NCI-H526 (cell line): Measurements from ENCODE around the gene SORCS2.

Experiments used
- DNase-seq, 2 experiments: peaks; one replicate each; lab custom pipeline; 2025; lab: John Stamatoyannopoulos, UW

Gene SORCS2

GRCh38 chr4:7635445-7636239, 443.3 kb downstream of the SORCS2 start:
- DNase-seq = no peak

DNA sequence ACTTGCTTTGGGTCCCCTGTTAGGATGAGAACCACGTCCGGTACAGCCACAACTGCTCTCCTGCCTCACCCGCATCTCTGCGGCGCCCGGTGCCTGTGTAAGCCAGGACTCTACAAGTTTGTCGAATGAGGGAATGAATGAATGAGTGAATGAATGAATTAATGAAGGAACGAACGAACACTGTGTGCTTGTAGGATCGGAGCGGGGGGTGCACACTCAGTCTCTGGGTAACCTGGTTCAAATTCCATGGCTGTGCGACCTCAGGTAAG, 443.8 kb downstream of the SORCS2 start:
- no peak for DNase-seq

DNA sequence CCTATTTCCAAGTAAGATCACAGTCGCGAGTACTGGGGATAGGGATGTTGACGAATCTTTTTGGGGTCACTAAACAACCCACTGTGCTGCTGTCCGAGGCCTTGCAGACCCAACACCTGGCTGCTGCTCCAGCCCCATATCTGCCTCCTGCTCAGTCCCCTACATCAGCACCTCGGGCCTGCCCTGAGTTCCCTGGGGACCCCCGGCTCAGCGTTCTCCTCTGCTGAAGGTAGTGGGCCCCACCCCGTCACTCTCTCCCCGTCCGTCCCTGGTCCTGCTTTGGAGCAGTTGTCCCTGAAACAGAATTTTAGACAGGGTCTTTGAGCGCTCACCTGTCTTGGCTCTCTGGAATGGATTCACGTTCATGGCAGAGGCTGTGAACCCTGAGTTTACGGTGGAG, 444.8 kb downstream of the SORCS2 start:
- no peak for DNase-seq

- no peak for DNase-seq
Observed at GRCh38 chr4:7637971-7638370, 445.6 kb downstream of the SORCS2 start.

GRCh38 chr4:7638489-7638888, 446.2 kb downstream of the SORCS2 start:
- DNase-seq = no peak

- no peak for DNase-seq
Observed at GRCh38 chr4:7638984-7639789, 446.8 kb downstream of the SORCS2 start.

GRCh38 chr4:7640136-7640535, 447.8 kb downstream of the SORCS2 start:
- no peak for DNase-seq

- DNase-seq = no peak
Observed at GRCh38 chr4:7641712-7642111, 449.4 kb downstream of the SORCS2 start.

- no peak for DNase-seq
Observed at GRCh38 chr4:7642741-7643458, 450.6 kb downstream of the SORCS2 start.

- DNase-seq = no peak
Observed at GRCh38 chr4:7645158-7645557, 452.8 kb downstream of the SORCS2 start.

GRCh38 chr4:7645956-7646355, 453.6 kb downstream of the SORCS2 start:
- DNase-seq = peak; percentile 7 to 74

DNA sequence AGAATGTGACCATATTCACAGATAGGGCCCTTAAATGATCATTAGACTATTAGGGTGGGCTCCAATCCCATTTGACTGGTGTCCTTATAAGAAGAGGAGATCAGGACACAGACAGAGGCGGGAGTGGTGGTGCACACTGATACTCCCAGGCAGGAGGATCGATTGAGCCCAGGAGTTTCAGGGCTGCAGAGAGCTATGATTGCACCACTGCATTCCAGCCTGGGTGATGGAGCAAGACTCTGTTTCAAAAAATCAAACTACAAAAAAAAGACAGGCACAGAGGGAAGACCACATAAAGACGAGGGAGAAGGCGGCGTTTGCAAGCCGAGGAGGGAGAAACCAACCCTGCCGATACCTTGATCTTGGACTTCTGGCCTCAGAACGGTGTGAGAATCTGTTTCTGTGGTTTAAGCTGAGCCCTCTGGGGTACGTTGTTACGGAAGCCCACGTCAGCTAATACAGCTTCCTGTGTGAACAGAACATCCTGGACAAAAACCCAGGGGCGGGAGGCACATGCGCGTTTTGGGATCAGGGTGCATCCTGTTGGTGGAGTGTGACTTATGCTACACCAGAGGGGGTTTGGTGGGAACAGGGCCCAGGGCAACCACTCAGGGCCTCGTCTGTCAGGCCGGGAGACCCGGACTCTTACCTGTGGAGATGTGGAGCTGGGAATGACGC, 454.2 kb downstream of the SORCS2 start:
- no peak for DNase-seq

DNA sequence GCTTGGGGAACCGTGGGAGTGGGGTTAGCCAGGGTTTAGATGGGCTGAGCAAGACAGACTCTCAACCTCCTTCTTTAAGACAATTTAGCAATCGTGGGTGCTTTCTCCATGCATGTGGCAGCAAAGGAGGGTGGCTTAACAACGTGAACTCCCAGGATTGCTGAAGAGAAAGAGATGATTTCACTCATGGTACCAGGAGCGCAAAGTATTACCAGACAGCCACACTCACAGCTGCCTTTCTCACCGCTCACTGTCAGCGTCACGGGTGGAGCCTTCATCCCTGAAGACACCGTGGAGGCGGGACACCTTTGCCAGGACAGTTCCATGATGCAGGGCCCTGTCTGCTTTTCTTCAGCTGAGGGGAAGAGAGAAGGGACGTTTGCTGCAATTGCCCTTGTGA, 454.8 kb downstream of the SORCS2 start:
- DNase-seq = no peak

DNA sequence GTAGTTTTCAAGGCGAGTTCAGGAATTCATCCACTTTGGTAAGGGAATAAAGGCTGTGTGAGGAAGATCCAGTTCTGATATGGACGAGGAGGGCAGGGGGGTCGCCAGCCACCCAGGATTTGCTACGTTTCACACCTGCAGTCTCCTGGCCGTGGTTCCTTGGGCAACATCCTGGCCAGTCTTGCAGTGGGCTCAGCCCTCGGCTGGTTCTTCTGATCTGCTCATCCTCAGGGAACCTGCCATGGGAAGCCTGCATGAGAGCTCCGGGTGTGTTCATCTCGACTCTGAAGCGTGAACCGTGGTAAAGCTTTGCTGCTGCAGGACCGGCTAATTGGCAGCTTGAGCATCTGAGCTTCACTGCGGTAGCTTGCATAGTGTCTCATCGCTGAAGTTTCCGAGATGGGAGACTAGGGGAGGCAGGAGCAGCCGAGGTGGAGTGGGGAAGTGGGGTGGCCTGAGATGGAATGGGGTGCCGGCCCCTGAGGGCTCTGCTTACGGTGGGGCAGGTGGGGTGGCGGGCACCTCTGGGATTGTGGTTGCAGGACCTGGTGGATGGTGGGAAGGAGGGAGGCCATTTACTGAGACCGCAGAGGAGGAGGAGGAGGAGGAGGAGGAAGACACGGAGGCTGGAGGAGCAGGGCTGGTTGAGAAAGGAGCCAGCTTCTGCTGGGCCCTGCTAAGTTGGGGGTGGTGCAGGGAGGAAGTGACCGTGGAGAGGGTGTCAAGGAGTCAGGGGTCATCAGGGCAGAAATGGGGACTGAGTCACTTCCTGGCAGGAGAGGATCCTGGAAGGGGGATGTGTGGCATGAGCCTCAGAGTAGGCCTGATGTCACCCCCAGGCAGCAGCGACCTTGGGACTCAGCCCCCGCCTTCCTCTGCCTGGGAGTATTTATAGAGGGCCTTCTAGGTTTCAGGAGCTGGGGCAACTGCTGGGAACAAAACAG, 455.5 kb downstream of the SORCS2 start:
- no peak for DNase-seq

DNA sequence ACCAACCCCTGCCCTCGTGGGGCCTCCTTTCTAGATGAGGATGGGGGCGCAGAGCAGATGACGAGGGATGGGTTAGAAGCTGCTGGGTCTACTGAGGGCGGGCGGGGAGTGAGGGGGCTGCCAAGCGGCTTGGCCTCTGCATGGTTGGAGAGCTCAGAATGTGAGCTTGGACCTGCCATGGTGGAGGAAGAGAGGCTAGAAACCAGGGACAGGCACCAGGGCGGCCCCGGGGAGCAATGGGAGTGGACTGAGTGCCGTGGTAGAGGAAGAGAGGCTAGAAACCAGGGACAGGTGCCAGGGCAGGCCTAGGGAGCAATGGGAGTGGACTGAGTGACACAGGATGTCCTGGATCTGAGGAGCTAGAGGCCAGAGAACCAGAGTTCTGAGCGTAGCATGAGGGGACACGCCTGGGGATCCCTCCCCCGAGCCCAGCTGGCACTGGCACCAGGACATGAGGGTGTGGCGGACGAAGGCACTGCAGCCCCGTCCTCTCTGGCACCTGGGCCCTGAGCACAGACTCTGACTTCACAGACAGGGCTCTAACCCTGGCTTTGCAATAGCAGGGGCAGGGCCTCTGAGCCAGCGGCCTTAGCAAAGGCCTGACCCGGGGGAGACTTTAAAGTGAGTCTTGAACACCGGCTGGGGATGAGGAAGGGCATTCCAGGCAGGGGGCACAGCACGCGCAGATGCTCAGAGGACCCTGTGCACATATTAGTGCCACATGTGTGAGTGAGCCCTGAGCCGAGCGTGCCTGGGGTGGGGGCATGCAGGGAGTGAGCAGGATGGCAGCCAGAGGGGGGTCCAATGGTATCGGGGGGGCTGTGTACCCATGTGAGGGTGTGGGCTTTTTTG, 456.4 kb downstream of the SORCS2 start:
- DNase-seq = no peak

DNA sequence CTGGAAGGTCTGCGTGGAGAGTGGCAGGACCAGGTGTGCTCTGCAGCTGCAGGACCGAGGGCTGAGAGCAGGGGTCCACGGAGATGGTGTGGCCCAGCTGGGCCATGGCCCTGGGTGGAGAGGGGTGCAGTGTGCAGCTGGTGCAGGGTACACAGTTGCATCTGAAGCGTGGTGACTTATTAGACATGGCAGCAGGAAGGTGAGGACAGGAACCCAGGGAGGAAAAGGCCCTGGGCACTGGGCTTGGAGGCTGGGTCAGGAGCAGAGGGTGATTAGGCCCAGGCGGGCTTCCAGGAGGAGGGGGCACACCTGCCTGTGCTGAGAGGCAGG, 457.0 kb downstream of the SORCS2 start:
- no peak for DNase-seq

GRCh38 chr4:7649741-7650531, 457.6 kb downstream of the SORCS2 start:
- DNase-seq = no peak

- peak in 1 of 2 experiments; percentile 67 for DNase-seq
Observed at GRCh38 chr4:7650606-7651385, 458.5 kb downstream of the SORCS2 start.

- DNase-seq = no peak
Observed at GRCh38 chr4:7651461-7651921, 459.2 kb downstream of the SORCS2 start.
